HFF-Myc (cell line): ENCODE results near the gene GRM8.

Experiments used
- DNase-seq: peaks from one replicate; pipeline ENCODE4 v3.0.0-alpha.2; 2011; ENCODE audit warnings: low read depth; ENCODE audit errors: extremely low read depth
- H3K4me3 ChIP-seq: replicated peaks from 2 replicates; pipeline ENCODE4 v1.5.1; 2011; ENCODE audit warnings: low read depth, mild to moderate bottlenecking, control low read depth, low read length
- CTCF ChIP-seq: IDR thresholded peaks from 2 replicates; pipeline ENCODE4 v1.5.1; 2012; ENCODE audit warnings: mild to moderate bottlenecking, low read depth, low read length, control low read depth; ENCODE audit errors: missing control alignments

The GRM8 gene

GRCh38 chr7:127214956-127215718 lies 37.6 kb downstream of the GRM8 start:
- no peak overlapping the region for H3K4me3 ChIP-seq
- no peak for TF ChIP-seq CTCF
- DNase-seq = no peak

- H3K4me3 ChIP-seq = no peak overlapping the region
- no peak for DNase-seq
- TF ChIP-seq CTCF = no peak
Observed at GRCh38 chr7:127209886-127210285, 42.9 kb downstream of the GRM8 start.

GRCh38 chr7:127208860-127209259 lies 43.9 kb downstream of the GRM8 start:
- DNase-seq = no peak

GRCh38 chr7:127208351-127208750 lies 44.4 kb downstream of the GRM8 start:
- TF ChIP-seq CTCF = no peak
- DNase-seq = no peak
- no peak overlapping the region for H3K4me3 ChIP-seq

More at GRCh38 chr7:127208860-127209259, 43.9 kb downstream of the GRM8 start:
- H3K4me3 ChIP-seq = no peak overlapping the region
- no peak for TF ChIP-seq CTCF

GRCh38 chr7:127207806-127208205 lies 44.9 kb downstream of the GRM8 start:
- no peak for DNase-seq
- TF ChIP-seq CTCF = no peak
- no peak overlapping the region for H3K4me3 ChIP-seq

- TF ChIP-seq CTCF = no peak
- no peak overlapping the region for H3K4me3 ChIP-seq
- DNase-seq = no peak
Observed at GRCh38 chr7:127207230-127207629, 45.5 kb downstream of the GRM8 start.

- H3K4me3 ChIP-seq = no peak overlapping the region
- DNase-seq = no peak
- TF ChIP-seq CTCF = no peak
Observed at GRCh38 chr7:127194571-127194970, 58.2 kb downstream of the GRM8 start.
